ENCODE measurements around the gene MRPS7.

Gene MRPS7

GRCh38 chr17:75313941-75314551 lies 52.4 kb downstream of the MRPS7 start:
- in situ Hi-C loops (cut with HindIII; ENCODE audit: low pct_unique_long_range_greater_than_20kb, low sequenced_read_pairs): no loop called here
- no peak for TF ChIP-seq JUND (IDR thresholded peaks at IDR 0.05; ENCODE audit: low read depth)
- no peak for DNase-seq (ENCODE audit: low read depth in 1 of 2, low spot score in 1 of 2)

- in situ Hi-C loops (cut with HindIII; ENCODE audit: low pct_unique_long_range_greater_than_20kb, low sequenced_read_pairs): no loop called here
- no peak for DNase-seq (ENCODE audit: low read depth in 1 of 2, low spot score in 1 of 2)
- TF ChIP-seq JUND (IDR thresholded peaks at IDR 0.05; ENCODE audit: low read depth): no peak
These were observed 54.0 kb downstream of the MRPS7 start for GRCh38 chr17:75315541-75316243.

Data from T47D (cell line).